HG03159 (cell line): ENCODE results near the gene IQCE.
A peak's percentile ranks its signal among the peaks of the same experiment; 100 is the strongest.
"Not testable (repeated sequence)": the region's sequence is repeated elsewhere in the genome, so short reads cannot be mapped to it uniquely, and the experiment has no call there.

Experiments used
- ATAC-seq: cut with Tn5 transposase; IDR thresholded peaks from one replicate; pipeline ENCODE4 v1.9.1; 2021; ENCODE audit warnings: mild to moderate bottlenecking, moderate library complexity; ENCODE audit not compliant: unreplicated experiment

IQCE gene

GRCh38 chr7:2553108-2553507 is 5.7 kb upstream of the IQCE start:
- no peak for ATAC-seq

DNA sequence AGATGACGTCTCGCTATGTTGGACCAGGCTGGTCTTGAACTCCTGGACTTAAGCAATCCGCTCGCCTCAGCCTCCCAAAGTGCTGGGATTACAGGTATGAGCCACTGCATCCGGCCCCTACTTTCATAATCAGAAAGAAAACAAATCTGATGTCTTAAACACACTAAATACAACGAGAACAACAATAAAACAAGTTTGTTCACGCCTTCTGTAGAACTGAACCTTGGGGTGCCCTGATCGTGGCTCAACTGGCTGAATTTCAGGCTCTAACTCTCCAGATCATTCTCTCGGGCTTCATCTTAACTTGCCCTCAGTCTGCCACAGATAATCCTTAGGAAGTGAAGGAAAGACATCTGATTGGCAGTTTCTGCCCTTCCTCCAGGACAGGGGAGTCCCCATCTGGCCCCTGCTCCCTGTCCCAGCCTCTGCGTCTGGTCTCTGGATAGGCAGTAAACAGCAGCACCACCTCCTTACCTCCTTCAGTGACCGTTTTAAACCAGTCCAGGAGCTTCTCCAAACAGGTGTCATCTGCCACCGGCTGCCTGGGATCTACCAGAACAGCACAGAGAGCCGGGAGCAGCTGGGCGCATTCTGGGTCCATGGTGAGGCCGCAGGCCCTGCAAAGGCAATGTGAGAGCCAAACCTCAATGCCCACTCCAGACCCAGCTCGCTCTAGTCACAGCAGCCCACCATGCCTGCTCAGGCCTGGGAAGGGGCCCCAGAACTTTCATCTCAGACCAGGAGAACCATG is 4.8 kb upstream of the IQCE start:
- no peak for ATAC-seq

DNA sequence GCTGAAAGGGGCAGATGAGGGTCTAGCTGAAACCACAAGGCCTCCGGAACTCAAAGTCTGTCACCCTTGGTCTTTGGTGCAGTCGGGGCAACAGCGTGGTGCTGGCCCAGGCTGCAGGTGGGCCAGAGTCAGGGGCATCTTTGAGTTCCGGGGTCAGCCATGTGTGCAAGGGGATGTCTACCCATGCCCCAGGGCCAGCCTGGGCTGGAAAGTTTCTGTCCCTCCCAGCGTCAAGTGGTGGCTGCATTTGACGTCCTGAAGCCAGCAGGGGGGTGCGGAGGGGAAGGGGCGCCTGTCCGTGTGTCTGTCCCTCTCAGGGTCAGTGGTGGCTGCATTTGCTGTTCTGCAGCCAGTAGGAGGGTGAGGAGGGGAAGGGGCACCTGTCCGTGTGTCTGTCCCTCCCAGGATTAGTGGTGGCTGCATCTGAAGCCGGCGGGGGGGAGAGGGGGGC is 4.1 kb upstream of the IQCE start:
- no peak for ATAC-seq

GRCh38 chr7:2555121-2556052 is 3.4 kb upstream of the IQCE start, which contains the start of gene BRAT1:
Gene BRAT1, minus strand, starts transcription at chr7:2555524. Its CDS starts 1,093 bp downstream, at chr7:2554431.
- peak; percentile 61 for ATAC-seq

DNA sequence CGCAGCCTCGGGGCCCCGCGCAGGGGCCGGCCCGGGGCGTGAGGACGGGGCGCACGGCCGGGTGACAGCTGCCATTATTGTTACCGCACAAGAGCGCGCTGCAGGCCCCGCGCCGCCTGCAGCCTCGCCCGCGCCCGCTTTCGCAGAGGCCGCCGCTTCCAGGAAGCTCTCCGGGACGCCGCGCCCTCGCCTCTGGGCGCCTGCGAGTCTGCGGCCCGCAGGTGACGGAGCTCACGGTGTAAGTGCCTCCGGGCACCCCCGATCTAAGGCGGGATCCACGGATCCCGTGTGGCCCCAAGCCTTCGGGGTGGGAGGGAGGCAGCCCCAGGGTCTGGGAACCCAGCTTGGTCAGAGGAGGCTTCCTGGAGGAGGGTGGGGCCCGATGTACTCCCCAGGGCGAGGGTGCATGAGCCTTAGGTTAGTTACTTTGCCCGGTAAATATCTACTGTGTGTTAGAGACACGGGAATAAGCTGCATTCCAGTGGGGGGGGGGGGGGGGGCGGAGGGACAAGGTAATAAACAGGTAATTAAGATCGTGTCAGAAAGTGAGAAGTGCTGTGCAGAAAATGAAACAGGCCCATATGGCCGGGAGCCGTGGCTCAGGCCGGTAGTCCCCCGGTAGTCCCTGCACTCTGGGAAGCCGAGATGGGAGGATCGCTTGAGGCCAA is 638 bp downstream of the IQCE start:
- ATAC-seq = peak; percentile 14

GRCh38 chr7:2563955-2564354 is 5.2 kb downstream of the IQCE start:
- ATAC-seq = not testable (repeated sequence)

DNA sequence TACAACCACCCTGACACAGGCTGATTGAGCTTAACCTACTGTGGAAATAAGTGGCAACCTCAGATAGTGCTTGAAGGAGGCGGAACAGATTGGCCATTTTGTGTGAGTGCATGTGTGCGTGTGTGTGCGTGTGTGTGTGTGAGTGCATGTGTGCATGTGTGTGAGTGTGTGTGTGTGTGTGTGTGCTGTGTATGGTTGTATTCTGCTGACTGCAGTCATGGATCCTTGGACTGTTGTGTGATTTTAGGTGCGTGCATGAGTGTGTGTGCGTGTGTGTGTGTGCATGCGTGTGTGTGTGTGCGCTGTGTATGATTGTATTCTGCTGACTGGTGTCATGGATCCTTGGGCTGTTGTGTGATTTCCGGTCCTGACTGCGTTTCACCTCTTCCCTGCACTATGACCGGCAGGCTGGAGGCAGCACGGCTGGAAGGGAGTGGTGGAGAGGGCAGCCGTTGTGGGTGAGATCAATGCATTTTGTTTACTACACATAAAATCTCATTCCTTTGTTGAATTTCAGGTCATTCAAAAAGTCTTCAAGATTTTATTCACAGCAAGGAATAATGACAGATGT is 6.3 kb downstream of the IQCE start:
- ATAC-seq = no peak

DNA sequence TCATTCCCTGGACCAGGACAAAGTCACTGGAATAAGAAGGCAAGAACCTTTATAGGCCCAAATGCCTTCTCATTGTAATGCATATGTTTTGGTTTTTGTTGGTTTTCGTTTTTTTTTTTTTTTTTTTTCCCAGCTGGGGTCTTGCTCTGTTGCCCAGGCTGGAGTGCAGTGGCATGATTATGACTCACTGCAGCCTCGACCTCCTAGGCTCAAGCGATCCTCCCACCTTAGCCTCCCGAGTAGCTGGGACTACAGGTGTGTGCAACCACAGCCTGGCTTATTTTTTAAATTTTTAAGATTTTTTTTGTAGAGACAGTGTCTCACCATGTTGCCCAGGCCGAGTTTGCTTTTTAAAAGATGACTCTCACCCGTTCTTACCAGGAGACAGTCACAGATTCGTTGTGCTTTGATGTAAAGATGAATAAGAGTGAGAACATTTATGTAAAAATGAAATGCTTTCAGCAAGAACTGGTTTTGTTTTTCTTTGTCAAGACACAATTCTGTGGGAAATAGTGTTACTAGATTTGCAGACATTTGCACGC is 7.6 kb downstream of the IQCE start:
- ATAC-seq = no peak

- no peak for ATAC-seq
Measured at GRCh38 chr7:2566890-2567678, 8.3 kb downstream of the IQCE start.

DNA sequence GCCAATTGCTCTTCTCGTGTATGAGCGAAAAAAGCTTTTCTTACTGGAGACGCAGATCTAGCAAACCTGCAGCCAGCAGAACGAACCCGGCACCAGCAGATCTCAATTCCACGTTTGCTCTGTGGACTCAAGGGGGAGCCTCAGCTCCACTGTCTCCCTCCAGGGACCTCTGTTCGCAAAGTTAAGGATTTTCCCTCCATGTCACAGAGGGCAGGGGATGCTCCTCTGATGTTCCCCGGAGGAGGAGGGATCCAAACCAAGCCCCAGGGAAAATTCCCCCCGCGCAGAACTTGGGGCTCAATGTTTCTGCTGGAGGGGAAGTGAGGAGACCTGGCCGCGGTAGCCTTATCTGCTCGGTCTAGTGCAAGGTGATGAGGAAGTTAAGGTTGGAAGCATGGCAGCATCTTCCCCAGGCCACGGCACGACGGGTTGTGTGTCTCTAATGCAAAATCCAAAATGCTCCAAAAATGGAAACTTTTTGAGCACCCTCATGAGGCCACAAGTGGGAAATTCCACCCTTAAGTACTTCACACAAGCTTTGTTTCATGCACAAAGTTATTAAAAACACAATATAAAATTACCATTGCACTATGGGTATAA is 9.0 kb downstream of the IQCE start:
- no peak for ATAC-seq

- ATAC-seq = no peak
Measured at GRCh38 chr7:2568521-2569223, 9.9 kb downstream of the IQCE start.

DNA sequence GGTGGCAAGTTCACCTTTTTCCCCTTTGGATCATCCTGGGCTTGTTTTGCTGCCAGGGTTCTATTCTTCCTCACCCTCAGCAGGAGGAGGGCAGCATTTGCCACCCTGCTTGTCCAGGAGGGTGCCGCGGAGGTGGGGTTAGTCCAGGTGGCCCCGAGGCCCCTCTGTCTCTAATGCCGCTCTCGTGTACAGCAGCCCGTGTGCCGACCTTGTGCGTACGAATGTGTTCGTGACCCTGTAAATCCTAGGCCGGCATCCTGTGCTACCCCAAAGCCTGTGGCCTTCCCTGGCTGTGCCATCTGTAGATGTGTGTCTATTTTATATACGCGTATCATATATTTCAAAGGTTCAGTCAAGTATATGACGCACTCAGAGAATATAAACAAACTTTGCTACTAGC is 10.6 kb downstream of the IQCE start:
- no peak for ATAC-seq

GRCh38 chr7:2570021-2570420 is 11.2 kb downstream of the IQCE start:
- no peak for ATAC-seq

- ATAC-seq = no peak
Measured at GRCh38 chr7:2571409-2571808, 12.6 kb downstream of the IQCE start.

DNA sequence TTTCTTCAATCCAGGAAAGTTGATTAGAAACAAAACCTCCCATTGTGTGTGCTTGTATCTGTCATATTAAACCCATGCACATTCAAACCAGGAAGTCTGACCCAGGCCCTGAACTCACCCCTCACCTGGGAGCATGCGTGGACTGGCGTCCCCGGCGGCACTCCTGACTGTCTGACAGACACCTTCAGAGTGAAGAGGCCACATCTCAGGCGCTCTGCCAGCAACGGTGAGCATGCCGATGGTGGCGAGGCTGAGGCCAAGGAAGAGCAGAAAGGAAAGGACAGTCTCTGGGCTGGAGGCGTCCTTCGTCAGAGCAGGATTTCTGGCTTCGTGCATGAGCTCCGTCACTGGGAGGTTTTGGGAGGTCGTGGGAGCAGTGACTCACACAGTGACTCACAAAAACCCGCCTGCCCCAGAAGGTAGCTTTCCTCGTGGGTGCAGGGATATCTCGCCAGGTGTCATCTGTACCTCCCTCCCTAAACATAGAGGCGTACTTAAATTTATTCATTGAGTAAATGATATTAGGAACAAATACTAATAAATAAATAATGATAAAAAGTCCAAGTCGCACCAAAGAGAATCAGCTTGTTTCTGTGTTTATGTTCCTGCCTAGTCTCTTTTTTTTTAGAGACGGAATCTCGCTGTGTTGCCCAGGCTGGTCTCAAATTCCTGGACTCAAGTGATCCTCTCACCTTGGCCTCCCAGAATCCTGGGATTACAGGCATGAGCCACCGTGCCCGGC is 13.5 kb downstream of the IQCE start:
- ATAC-seq = no peak

DNA sequence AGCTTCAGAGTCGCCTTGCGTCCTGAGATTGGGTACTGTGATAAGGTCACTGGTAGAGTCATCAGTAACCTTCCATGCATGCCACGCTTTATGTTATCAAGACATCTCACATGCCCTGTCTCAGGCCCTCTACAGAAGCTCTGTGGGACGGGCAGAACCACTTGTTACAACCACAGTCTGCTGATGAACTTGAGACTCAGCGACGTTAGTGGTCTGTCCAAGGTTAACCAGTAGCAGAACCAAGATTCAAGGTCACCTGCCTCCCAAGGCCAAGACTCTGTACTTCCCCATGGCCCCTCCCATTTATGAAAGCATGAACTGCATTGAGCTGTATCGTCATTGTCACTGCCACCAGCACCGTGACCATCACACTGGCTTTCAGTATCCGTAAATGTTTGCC is 15.0 kb downstream of the IQCE start:
- ATAC-seq = no peak

DNA sequence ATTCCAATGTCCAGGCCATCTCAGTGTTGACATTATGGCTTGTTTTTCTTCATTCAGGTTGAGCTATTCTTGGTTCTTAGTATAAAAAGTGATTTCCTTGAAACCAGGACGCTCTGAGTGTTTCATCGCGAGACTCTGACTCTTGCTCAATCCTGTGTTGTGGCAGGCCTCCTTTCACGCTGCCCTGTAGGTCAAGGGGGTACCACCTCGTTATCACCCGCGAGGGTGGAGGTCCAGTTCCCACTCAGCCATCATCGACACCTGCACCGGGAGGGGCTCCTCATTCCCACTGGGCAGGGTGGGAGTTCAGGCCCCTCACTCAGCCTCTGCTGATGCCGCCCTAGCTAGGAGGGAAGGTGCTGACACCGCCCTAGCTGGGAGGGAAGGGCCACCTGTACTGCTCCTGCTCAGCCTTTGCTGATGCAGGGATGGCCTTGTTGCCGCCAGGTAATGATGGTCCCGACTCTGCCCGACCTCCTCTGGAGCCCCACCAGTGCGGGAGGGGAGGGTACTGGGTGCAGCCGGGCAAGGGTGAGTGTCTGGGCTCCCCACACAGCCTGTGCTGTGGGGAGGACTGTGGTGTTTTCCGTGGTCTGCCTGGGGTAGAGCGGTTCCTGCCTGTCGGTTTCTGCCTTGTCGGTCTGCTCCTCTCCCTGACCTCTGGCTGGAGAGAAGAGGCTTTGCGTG is 16.4 kb downstream of the IQCE start:
- no peak for ATAC-seq
